Breast epithelium (tissue), 3 donors: ENCODE measurements around the gene RHOT1.

Experiments
- POLR2AphosphoS5 ChIP-seq, 3 donors: sonication (generic); formaldehyde crosslinking; IDR thresholded peaks; one replicate each; pipeline ENCODE4 v1.6.1; 2017; ENCODE audit warnings: antibody characterized with exemption in 3 of 3
- TF ChIP-seq, protein P1 (sequence below), 3 donors: fragments of 450-650 bp; IDR thresholded peaks; one replicate each; pipeline ENCODE4 v1.5.1; 2016 to 2017; ENCODE audit warnings: antibody characterized with exemption in 3 of 3, mild to moderate bottlenecking in 3 of 3, moderate library complexity in 3 of 3

DNA sequence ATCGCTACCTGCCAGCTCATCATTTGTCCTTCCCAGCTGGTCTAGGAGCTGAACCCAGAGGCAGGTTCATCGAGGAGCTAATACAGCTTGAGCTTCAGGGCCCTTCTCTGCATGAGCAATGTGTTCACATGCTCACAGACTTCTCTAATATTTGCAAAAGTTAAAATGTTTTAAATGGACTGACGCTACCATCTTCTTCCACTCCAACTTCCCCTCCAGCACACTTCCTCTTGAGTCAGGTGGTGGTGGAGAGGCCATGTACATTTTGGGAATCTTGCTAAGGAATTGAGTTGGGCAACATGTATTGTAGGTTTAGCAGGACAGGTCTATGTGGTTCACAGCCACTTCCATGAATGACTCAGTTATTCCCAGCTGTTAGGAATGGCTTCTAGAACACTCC is 21.6 kb upstream of the RHOT1 start:
- TF ChIP-seq, protein P1, sequence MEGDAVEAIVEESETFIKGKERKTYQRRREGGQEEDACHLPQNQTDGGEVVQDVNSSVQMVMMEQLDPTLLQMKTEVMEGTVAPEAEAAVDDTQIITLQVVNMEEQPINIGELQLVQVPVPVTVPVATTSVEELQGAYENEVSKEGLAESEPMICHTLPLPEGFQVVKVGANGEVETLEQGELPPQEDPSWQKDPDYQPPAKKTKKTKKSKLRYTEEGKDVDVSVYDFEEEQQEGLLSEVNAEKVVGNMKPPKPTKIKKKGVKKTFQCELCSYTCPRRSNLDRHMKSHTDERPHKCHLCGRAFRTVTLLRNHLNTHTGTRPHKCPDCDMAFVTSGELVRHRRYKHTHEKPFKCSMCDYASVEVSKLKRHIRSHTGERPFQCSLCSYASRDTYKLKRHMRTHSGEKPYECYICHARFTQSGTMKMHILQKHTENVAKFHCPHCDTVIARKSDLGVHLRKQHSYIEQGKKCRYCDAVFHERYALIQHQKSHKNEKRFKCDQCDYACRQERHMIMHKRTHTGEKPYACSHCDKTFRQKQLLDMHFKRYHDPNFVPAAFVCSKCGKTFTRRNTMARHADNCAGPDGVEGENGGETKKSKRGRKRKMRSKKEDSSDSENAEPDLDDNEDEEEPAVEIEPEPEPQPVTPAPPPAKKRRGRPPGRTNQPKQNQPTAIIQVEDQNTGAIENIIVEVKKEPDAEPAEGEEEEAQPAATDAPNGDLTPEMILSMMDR (IDR thresholded peaks at IDR 0.05), result no peak
- no peak for TF ChIP-seq POLR2AphosphoS5 (IDR thresholded peaks at IDR 0.05)
